Endothelial cell of umbilical vein (primary cell): Measurements from ENCODE around the gene HBEGF. TPM values are rescaled to one million over a fixed set of nuclear protein-coding genes. Genes with fewer than 3 reads are reported as not detected.

Source experiments
- BruUV-seq: library from RNA; stranded (reverse); fragments of 400-500 nt; replicated peaks from 2 replicates; lab custom pipeline; 2021; lab: Mats Ljungman, UMichigan
- CTCF ChIA-PET: fragments of 300-600, 350-600 bp; sonication (Branson Sonifier 250); formaldehyde crosslinking; loops from one replicate; lab custom pipeline; 2021; ENCODE audit warnings: antibody characterized with exemption, inconsistent platforms; lab: Charles Lee
- POLR2A ChIA-PET: fragments of 300-600, 350-600 bp; sonication (Branson Sonifier 250); formaldehyde crosslinking; loops from one replicate; lab custom pipeline; 2021; ENCODE audit warnings: antibody characterized with exemption, inconsistent platforms; lab: Charles Lee
- DNase-seq: peaks from one replicate; pipeline ENCODE4 v3.0.0-alpha.2; 2011; ENCODE audit warnings: low read depth, low spot score
- FAIRE-seq: peaks from 2 replicates; lab custom pipeline; 2011; peaks lifted over from hg19 to GRCh38; lab: Jason Lieb, UNC
- H2AFZ ChIP-seq: 2 replicates; pipeline ENCODE4 v1.6.0; 2012; ENCODE audit warnings: low read depth, low read length, control low read depth, inconsistent platforms
- H3K27ac ChIP-seq: 2 replicates; pipeline ENCODE4 v1.5.1; 2011; ENCODE audit warnings: low read depth, mild to moderate bottlenecking, control low read depth, low read length, moderate library complexity; ENCODE audit not compliant: insufficient read depth
- H3K27me3 ChIP-seq, 2 experiments: 2 replicates each; pipeline versions ENCODE4 v1.6.0 to v1.6.1; 2011; ENCODE audit warnings: low read length in 2 of 2, mixed read lengths in 1 of 2; ENCODE audit not compliant: control insufficient read depth in 2 of 2, insufficient read depth in 2 of 2
- H3K36me3 ChIP-seq, 2 experiments: 2 replicates in 1 of 2; 3 replicates in 1 of 2; pipeline ENCODE4 v1.5.1; 2011; ENCODE audit warnings: low read length in 2 of 2, mild to moderate bottlenecking in 1 of 2, moderate library complexity in 1 of 2; ENCODE audit not compliant: control insufficient read depth in 2 of 2, insufficient read depth in 2 of 2; ENCODE audit errors: extremely low read depth in 1 of 2
- H3K4me1 ChIP-seq: 3 replicates; pipeline ENCODE4 v1.5.1; 2011; ENCODE audit warnings: mild to moderate bottlenecking, low read length; ENCODE audit not compliant: control insufficient read depth, insufficient read depth; ENCODE audit errors: extremely low read depth
- H3K4me2 ChIP-seq: 2 replicates; pipeline ENCODE4 v1.6.1; 2011; ENCODE audit warnings: low read length, control low read depth, mixed read lengths; ENCODE audit not compliant: insufficient read depth
- H3K4me3 ChIP-seq, 3 experiments: fragments of 200-600 bp in 1 of 3; sonication (generic), shearing (Covaris generic) in 1 of 3; replicated peaks in 1 of 3; 2 replicates each; pipeline ENCODE4 v1.5.1; 2011 to 2016; ENCODE audit warnings: control low read depth in 3 of 3, low read length in 3 of 3, mild to moderate bottlenecking in 2 of 3, inconsistent platforms in 1 of 3, low read depth in 1 of 3, moderate library complexity in 1 of 3; ENCODE audit not compliant: insufficient read depth in 1 of 3
- H3K79me2 ChIP-seq: 2 replicates; pipeline ENCODE4 v1.6.0; 2012; ENCODE audit warnings: low read length, inconsistent platforms; ENCODE audit not compliant: control insufficient read depth, insufficient read depth
- H3K9ac ChIP-seq: replicated peaks from 2 replicates; pipeline ENCODE3; 2011; ENCODE audit warnings: low read length, control low read depth; ENCODE audit not compliant: insufficient read depth; ENCODE audit errors: extremely low read depth
- H3K9me1 ChIP-seq: replicated peaks from 3 replicates; pipeline ENCODE4 v1.6.0; 2011; ENCODE audit warnings: mild to moderate bottlenecking, low read length; ENCODE audit not compliant: control insufficient read depth, insufficient read depth; ENCODE audit errors: extremely low read depth
- H3K9me3 ChIP-seq: replicated peaks from 2 replicates; pipeline ENCODE4 v1.5.1; 2012; ENCODE audit warnings: low read length, inconsistent platforms; ENCODE audit not compliant: control insufficient read depth, insufficient read depth
- H4K20me1 ChIP-seq: replicated peaks from 2 replicates; pipeline ENCODE3; 2011; ENCODE audit warnings: mild to moderate bottlenecking, low read length; ENCODE audit not compliant: control insufficient read depth, insufficient read depth; ENCODE audit errors: extremely low read depth
- CTCF ChIP-seq, 2 donors: IDR thresholded peaks; 1 replicate in 1 of 2; 2 replicates in 1 of 2; pipeline ENCODE4 v1.5.1; 2011; ENCODE audit warnings: low read length in 2 of 2, mild to moderate bottlenecking in 2 of 2, moderate library complexity in 2 of 2, control low read depth in 1 of 2, inconsistent platforms in 1 of 2, low read depth in 1 of 2; ENCODE audit not compliant: insufficient read depth in 1 of 2; ENCODE audit errors: extremely low read depth in 1 of 2
- EZH2 ChIP-seq: IDR thresholded peaks from 2 replicates; pipeline ENCODE4 v1.6.1; 2012; ENCODE audit warnings: borderline replicate concordance, low read depth, mild to moderate bottlenecking, moderate library complexity, low read length, inconsistent platforms; ENCODE audit not compliant: severe bottlenecking
- FOS ChIP-seq: IDR thresholded peaks from 2 replicates; pipeline ENCODE4 v1.6.1; 2011; ENCODE audit warnings: mild to moderate bottlenecking, low read length, moderate library complexity, borderline replicate concordance; ENCODE audit not compliant: insufficient read depth
- GATA2 ChIP-seq: IDR thresholded peaks from 2 replicates; pipeline ENCODE4 v1.7.0; 2011; ENCODE audit warnings: low read depth, mild to moderate bottlenecking, moderate library complexity, mixed read lengths, low read length; ENCODE audit not compliant: insufficient read length, insufficient read depth
- JUN ChIP-seq: IDR thresholded peaks from 2 replicates; pipeline ENCODE4 v1.6.1; 2011; ENCODE audit warnings: borderline replicate concordance, low read depth; ENCODE audit not compliant: insufficient read length, insufficient read depth
- MAX ChIP-seq: IDR thresholded peaks from 2 replicates; pipeline ENCODE4 v1.6.1; 2011; ENCODE audit not compliant: insufficient read depth, insufficient read length
- MYC ChIP-seq: IDR thresholded peaks from one replicate; pipeline ENCODE4 v1.6.1; 2011; ENCODE audit warnings: mild to moderate bottlenecking, low read depth, low read length
- POLR2AphosphoS5 ChIP-seq: IDR thresholded peaks from 2 replicates; pipeline ENCODE4 v1.6.1; 2012; ENCODE audit warnings: low read depth, mild to moderate bottlenecking, control low read depth, low read length, moderate library complexity; ENCODE audit not compliant: insufficient read depth
- dilution Hi-C: fragments of 300-500 bp; cut with MboI; formaldehyde crosslinking; loops from one replicate; pipeline ENCODE4 v1.15.0; 2019; ENCODE audit warnings: low sequenced_read_pairs; ENCODE audit not compliant: extremely low pct_ligation_motif_present
- intact Hi-C: fragments of 100-400 bp; cut with micrococcal nuclease; formaldehyde crosslinking; loops from one replicate; pipeline ENCODE4 v1.10.0; 2022
- polyA plus RNA-seq, 4 experiments: library from polyadenylated mRNA; depleted of rRNA in 3 of 4; stranded (reverse) in 3 of 4; unstranded in 1 of 4; fragments of >200 nt; gene quantifications; 2 replicates each; pipeline versions ENCODE4 v1.2.1 to v1.2.3, GENCODE V29; 2011 to 2012; ENCODE audit warnings: missing spikeins in 1 of 4
- total RNA-seq: library from RNA; stranded (reverse); gene quantifications from 2 replicates; pipeline ENCODE4 v1.2.3, GENCODE V29; 2021

The HBEGF gene
- total and polyA plus RNA-seq, 2 donors (not counting 3 experiments of a cell fraction or from before 2014, with no cell fraction given) = 33.2 to 79.8 TPM

DNA sequence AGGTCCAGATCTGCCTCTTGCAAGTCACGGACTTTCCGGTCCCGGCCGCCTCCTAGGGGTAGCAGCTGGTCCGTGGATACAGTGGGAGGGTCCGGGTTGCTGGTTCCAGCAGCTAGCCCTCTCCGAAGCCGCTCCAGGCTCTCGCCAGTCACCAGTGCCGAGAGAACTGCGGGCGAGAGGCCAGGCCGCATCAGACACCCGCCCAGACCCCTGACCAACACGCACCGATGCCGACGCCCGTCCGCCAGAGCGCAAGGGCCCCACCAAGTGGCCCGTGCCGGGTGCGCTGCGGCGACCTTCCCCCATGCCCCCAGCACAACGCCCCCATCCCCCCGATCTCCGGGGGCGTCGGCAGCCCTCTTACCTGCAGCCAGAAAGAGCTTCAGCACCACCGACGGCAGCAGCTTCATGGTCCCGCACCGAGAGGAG lies 470 bp downstream of the HBEGF start:
- H3K4me1 ChIP-seq = peaks cover 58% of the 10 kb centered on the region
- peak overlapping the region; percentile 85 for H3K9ac ChIP-seq
- BruUV-seq = TSS peak; percentile 28
- intact Hi-C loops (loop anchor here (1.0 kb wide), 6 partner anchors 23 to 102 kb away; partner anchors contain the start of gene PFDN1), dilution Hi-C loops (no loop called here)
- peak; percentile 80 for DNase-seq
- no peaks in the 10 kb centered on the region for H4K20me1 ChIP-seq
- H3K27ac ChIP-seq = peak overlapping the region; percentile 81
- H3K9me1 ChIP-seq = no peaks in the 10 kb centered on the region
- no peaks in the 10 kb centered on the region for H3K27me3 ChIP-seq
- H2AFZ ChIP-seq = peak overlapping the region; percentile 50
- H3K36me3 ChIP-seq = peaks cover 3 to 9% of the 10 kb centered on the region in 2 experiments
- H3K79me2 ChIP-seq = peaks cover 51% of the 10 kb centered on the region
- peak overlapping the region; percentile 92 for H3K4me2 ChIP-seq
- H3K4me3 ChIP-seq = peak overlapping the region; percentile 72 to 86 (median 81)
- no peak for TF ChIP-seq POLR2AphosphoS5
- no peak for TF ChIP-seq EZH2
- no peak for TF ChIP-seq MYC
- TF ChIP-seq GATA2 = no peak
- no peak for TF ChIP-seq MAX
- no peak for TF ChIP-seq FOS
- peak; percentile 35 to 74 for TF ChIP-seq CTCF (IDR thresholded peaks at IDR 0.05; ENCODE audit: extremely low read depth in 1 of 2, insufficient read depth in 1 of 2, low read depth in 1 of 2, low read length in 2 of 2)
- no peak for TF ChIP-seq JUN
- ChIA-PET POLR2A (interaction anchor here (1.0 to 3.5 kb wide), 25 partner anchors 8 to 124 kb away, joined by 3 to 112 read pairs (median 6); partner anchors contain the start of genes ANKHD1 and PFDN1), CTCF (interaction anchor here (0.8 to 16.7 kb wide), 42 partner anchors 8 to 559 kb away, joined by 3 to 1214 read pairs (median 5); partner anchors contain the start of gene PFDN1)
- H3K9me3 ChIP-seq = no peaks in the 10 kb centered on the region
- FAIRE-seq = peak; percentile 61
